Hypothalamus (tissue), 51 donors: Measurements from ENCODE around the gene MTREX.
A peak's percentile ranks its signal among the peaks of the same experiment; 100 is the strongest.

Experiments used
- DNase-seq, 51 donors: peaks; one replicate each; lab custom pipeline; 2025; lab: John Stamatoyannopoulos, UW

Gene MTREX

DNA sequence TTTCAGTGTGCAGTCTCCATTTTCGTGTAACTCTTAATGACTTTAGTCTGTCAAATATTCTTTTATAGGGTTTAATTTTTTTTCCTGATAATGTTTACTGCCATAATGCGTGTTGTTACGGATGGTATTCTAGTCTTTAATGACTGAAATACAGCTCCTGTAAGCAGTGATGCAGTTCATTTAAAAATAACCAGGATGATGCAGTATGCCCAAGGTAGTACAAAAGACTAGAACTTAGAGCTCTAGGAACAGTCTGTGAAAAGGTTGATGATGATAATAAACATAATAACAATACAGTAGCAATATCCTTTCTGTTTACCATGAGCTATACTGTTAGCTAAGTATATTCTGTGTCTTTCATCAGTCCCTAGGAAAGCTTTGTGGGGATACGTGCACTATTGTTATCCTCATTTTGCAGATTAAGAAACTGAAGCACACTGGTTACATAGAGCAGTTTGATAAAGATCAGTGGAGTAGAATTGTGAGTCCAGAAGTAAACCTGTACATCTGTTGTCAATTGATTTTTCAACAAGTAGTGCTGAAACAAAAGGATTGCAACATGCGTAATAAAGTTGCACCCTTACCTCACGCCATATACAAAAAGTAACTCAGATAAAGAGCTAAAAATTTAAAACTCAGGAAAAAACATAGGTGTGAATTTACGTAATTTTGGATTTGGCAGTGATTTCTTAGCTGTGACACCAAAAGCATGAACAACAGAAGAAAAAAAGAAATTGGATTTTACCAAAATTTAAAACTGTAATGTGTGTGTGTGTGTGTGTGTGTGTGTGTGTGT lies 64.5 kb downstream of the MTREX start:
- DNase-seq, result no peak

DNA sequence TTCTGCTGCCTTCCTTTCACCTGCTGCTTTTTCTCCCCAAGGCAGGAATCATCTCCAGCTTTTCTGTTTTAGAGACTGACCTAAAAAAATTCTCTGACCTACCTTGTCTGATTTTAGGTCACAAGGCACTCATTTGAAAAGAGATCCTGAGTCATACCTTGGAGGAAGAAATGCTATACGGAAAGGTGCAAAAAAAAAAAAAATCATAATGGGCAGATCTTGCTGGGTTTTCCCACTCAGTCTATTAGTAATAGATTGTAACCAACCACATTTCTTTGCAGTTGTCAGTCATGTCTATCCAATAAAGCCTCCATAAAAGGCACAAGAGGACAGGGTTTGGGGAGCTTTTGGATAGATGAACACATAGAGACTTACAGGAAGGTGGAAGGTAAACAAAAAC lies 70.0 kb downstream of the MTREX start:
- no peak for DNase-seq

DNA sequence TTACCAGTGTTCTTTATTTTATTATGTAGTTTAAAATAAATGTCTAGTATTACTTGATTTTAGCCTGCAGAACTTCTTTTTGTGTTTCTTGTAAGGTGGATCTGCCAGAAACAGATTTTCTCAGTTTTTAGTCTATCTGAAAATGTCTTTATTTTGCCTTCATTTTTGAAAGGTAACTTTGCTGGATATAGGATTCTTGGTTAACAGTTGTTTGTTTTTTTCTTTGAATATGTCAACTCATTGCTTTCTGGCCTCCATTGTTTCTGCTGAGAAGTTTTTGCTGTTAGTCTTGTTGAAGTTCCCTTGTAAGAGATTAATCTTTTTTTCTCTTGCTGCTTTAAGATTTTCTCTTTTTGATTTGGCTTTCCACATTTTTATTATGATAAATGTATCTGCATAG lies 75.5 kb downstream of the MTREX start:
- DNase-seq, result no peak

DNA sequence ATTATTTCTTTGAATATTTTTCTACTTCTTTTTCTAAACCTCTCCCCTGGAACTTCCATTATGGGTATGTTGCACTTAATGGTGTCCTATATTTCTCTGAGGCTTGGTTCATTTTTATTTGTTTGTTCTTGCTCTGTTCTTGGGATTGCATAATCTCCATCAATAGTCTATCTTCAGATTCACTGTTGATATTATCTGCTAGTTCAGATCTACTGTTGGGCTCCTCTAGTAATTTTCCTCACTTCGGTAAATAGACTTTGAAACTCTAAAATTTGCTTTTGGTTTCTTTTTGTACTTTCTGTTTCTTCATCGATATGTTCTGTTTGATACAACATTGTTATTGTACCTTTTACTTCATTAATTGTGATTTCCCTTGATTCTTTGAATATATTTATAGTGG lies 76.3 kb downstream of the MTREX start:
- DNase-seq, result no peak

DNA sequence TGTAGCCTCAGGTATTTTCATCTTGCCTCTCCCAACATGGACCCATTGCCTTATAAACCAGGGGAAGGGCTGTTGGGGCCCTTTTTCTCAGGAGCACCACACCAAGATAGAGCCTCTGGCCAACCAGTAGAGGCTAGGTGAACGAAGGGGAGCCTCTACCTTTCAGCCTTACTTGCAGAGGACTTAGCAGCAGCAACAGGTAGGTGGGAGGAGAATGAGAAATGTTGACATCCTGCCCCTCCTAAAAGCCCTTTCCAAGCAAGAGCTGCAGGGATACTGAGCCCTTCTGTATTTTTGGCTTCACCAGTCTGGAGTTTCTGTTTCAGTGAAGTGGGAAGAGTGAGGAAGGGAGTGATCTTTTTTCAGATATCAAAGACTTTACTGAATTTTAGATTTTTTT lies 77.4 kb downstream of the MTREX start:
- no peak for DNase-seq

DNA sequence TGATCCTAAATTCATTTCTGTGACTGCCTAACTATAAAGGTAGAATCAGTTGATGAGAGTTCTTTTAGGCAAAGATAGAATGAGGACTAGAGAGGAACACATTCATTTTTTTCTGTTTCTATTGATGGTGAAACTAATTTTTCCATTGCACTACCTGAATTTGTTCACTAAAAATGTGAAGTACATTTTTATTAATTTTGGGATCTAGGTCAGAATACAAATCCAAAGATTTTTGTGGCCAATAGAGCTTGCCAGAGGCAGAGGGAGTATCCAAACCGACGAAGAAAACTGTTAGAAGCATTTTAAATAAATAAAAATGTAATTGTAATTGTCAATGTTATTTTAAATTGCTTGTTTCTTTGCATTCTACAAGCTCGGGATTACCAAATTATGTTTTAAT lies 78.1 kb downstream of the MTREX start:
- no peak for DNase-seq

DNA sequence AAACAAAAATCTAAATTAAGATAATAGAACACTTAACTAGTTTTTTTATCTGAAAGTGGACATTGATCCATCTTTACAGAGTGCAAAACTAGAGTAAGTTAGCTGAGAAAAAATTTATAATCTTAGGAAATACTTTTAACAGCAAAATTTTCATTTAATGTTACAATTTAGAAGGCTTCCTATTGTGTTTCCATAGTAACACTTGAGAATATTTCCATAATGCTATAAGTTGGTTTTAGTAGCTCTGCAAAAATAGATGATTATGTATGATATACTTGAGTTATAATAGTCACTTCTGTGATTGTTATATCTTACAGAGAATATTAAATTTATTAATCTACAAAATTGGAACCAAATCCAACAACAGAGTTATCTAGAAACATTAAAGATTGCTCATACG lies 78.6 kb downstream of the MTREX start:
- no peak for DNase-seq

DNA sequence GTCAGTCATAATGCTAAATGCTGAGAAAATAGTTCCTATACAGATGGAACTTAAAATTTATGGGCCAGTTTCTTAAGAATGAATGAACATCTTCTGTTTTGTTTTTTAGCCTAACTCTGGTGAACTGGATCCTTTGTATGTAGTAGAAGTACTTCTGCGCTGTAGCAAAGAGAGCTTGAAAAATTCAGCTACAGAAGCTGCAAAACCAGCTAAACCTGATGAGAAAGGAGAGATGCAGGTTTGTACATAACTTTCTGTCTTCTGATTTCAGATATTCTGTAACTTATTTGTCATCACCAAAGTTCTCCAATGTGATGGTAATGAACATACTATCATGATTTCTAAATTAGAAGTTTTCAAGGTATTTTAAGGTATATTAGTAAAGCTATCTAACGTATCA lies 80.1 kb downstream of the MTREX start:
- no peak for DNase-seq

DNA sequence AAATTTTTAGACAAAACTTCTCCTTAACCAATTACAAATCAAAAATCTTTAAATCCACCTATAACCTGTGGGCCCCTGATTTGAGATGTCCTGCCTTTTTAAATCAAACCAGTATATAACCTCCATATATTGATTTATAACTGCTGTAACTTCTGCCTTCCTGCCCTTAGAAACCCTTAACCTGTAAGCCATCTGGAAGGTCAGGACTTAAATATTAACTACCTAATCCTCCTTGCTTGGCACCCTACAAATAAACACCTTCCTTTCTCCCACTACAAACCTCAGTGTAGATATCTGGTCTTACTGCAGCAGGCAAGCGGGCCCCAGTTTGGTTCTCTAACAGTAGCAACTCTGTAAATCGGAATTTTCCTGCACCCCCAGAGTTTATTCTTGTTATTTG lies 83.9 kb downstream of the MTREX start:
- no peak for DNase-seq

DNA sequence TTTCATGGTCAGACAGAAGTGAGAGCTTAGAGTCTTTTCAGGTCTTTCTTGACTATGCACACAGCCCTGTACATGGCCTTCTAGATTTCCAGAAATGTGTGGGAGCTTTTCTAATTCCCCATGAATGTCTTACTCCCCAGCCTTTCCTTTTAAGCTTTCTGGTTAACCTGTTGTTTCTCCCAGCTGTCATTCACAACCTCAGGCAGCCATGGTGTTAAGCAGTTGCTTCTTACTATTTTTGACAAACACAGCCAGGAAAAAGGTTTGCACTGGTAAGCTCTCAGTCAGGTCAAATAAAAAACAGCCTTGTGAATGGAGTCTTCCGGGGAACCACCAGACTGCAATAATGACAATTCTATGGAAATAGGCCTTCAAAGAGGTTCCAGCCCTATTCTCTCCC lies 84.9 kb downstream of the MTREX start:
- no peak for DNase-seq

DNA sequence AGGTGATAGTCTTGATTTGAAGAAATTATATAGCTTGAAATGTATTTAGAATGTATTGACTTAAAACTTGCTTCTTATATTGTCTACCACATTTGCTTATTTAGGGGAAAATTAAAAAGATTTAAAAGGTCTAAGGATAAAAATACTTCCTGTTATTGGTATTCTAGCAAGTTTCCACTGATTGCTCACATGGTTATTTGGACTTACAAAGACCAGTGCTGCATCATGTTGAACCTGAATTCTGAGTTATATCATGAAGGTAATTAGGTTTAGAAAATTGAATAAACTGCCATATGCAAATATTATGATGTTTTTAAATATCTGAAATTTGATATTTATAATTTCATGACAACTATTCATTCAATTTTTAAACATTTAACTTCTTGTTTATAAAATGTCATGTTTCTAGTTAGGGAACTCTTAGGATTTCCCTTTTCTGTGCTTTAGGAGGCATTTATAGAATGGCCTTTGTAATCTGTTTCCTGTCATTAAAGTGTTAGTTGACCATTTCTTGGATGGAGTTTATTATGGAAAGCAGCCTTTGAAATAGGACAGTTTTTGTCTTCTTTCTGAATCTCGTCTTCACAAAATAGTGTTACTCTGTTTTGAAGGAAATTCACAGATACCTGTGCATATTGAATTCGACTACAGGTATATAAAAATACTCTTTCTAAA lies 85.8 kb downstream of the MTREX start:
- DNase-seq, result no peak

DNA sequence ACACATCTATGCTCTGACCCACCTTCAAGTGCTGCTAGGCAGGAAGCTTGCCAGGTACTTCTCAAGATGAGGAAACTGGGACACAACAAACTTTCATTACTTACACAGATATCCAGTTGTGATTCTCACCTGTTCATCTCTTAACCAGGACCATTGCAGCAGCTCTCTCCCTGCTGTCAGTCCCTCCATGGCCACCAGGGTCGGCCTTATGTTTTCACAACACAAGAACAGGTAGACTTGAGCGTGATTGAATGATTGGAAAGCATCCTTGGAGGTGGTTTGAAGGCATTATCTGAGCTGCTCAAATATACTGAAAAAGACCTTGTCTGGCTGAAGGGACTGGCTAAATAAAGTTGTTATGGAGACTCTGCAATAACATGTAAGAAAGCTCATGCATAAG lies 94.4 kb downstream of the MTREX start:
- no peak for DNase-seq

DNA sequence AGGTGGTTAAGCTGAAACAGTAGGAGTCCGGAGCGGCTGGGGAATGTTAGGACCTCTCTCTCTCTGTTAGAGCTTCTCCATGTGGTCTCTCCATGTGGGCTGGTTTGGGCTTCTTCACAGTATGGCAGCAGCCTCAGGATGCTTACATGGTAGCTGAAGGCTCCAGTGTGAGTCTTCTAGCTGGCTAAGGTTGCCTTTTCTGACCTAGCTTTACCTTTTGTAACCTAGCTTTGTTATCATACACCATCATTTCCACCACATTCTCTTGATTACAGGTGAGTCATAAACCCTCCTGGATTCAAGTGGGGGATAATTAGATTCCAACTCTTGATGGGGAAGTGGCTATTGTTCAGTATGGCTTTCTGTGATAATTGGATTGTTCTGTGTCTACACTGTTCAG lies 98.5 kb downstream of the MTREX start:
- DNase-seq, result no peak

DNA sequence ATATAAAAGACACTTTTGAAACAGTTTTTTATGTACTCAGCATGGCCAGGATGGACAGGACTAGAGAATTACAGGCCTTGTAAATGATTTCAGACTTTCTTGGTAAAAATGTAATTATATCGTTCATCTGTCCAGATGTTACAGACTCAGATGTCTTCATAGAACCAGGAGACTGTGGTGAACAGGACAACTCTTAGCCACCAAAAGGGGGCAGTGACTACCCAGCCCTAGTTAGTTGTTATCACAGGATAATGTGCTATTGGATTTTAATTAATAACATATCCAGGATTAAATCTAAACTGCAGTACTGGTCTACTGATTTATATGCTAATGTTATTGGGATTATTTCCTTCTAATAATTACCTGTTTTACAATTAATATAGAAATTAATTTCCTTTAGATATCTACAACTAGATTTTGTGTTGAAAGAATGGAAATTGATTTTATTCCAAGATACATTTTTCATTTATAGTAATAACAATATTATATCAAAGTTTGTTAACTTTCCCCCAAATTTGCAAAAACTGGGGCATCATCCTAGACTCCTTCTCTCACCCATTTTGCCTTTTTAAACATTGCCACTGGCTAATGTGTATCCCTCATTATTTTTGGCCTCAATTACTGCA lies 99.4 kb downstream of the MTREX start:
- DNase-seq, result peak in 16 of 51 donors; percentile 2 to 52 (median 23)

DNA sequence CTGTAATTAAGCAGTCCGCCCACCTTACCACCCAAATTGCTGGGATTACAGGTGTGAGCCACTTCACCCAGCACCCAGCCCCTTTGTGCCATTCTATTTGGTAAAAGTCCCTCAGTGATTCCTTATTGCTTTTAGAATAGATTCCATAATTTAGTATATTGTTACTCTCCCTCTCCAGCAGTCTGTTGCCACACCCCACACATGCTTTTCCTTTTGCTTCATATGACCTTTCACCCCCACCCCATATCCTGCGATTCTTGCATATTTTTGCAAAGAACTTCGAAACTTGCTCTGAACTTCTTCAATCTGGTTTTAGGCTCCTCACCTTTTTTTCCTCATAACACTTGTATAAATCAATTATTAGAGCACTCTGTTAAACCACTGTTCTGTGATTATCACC lies 100.2 kb downstream of the MTREX start:
- DNase-seq, result no peak

DNA sequence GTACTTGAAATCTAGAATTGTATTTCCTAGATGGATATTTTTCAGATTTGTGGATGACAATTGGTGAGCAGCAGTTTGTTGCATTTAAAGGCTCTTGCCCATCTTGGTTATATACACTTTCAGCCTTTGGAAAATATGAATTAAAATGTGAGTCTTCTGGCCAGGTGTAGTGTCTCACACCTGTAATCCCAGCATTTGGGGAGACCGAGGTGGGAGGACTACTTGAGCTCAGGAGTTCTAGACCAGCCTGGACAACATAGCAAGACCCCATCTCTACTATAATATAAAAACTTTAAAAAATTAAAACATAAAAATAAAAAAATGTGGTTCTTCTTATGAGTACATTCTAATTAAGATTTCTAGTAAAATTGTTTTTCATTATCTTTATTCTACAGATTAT lies 102.0 kb downstream of the MTREX start:
- no peak for DNase-seq

DNA sequence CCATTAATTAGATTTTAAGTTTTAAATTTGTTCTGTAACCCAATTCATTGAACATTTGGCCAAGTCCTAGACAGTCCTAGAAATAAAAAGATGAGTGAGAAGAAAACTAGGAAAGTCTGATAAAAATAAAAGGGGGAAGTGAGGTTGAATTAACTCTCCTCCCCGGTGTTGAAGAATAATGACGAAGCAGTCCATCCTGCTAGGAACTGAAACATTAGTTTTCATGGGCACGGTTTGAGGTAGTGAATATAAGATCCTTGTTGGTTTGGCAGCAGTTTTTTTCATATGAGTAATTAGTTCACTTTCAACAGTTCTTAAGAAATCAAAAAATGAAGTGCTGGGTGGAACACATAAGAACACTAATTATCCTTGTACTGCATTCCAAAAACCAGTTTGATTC lies 103.1 kb downstream of the MTREX start:
- DNase-seq, result no peak

DNA sequence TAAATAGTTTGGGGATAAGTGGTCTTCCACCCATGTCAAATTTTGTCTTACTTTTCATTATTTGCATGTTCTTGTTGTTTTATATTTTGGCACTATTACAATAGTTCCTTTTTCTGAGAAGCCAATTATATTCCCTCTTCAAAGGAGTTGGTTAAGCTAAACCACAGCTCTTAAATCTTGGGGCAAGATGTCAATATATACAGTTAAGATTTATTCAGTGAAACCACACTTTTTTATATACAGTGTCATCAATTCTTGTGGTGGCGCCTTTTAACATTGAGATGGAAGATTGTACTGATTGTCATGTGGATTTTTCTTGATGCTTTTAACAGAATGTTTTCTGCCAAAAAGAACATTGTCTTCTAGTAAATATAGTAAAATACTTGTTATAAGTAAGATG lies 104.1 kb downstream of the MTREX start:
- no peak for DNase-seq

DNA sequence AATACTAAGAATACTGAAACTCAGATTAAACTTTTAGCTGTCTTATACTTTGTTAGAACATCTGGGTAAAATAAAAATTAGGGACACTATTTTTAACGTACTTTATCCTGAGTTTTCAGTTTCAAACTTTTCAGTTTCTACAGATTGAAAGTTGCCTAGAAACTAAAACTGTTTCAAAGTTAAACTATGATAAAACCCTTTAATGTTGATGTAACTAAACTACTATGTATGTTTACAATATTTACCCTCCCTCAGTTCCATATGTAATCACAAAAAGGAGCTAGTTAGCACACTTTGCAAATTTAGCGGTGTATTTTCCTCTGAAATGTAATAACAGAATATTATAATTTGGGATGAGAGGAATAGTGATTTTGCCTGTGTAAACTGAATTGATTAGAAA lies 105.9 kb downstream of the MTREX start:
- no peak for DNase-seq

DNA sequence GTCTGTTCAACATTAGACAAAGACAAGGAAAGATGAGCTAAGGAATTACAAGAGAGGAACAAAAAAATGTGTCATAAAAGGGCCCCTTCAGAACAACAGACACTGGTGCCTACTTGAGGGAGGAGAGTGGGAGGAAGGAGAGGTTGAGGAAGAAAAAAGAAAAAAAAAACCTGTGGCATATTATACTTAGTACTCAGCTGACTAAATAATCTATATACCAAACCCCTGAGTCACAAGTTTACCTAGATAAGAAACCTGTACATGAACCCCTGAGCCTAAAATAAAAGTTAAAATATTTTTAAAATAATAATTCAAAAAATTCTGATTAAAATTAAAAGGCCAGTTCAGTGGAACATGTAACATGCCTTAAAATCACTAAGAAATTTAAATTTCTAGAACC lies 107.3 kb downstream of the MTREX start:
- no peak for DNase-seq

DNA sequence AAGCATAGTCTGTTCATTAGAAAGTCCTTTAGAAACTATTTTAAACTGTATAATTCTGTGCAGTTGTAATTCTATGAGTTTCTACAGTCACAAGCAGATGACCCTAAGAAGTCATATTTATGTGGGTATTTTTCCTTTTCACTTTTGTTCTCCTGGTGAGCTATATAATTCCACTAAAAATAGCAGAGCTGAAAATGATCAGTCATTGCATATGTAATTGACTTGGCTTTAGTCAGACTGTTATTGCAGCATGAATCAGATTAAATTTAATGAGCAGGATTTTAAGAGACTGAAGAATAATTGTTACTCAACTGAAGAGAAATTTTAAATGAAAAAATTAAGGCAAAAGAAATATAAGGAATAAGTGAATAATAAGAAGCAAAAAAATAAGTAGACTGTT lies 108.5 kb downstream of the MTREX start:
- no peak for DNase-seq
